Astrocyte of the spinal cord (primary cell): ENCODE measurements around the gene B3GALNT1.

Experiments
- DNase-seq: peaks from one replicate; pipeline ENCODE4 v3.0.0; 2011; ENCODE audit warnings: low read depth, low spot score
- H3K4me3 ChIP-seq: 2 replicates; pipeline ENCODE4 v1.5.1; 2011; ENCODE audit warnings: low read depth, mild to moderate bottlenecking, low read length, moderate library complexity
- CTCF ChIP-seq: IDR thresholded peaks from 2 replicates; pipeline ENCODE4 v1.5.1; 2012; ENCODE audit warnings: low read depth, mild to moderate bottlenecking, low read length, inconsistent platforms
- in situ Hi-C: cut with HindIII; loops from 2 replicates; pipeline ENCODE4 v1.10.0; 2017; ENCODE audit warnings: low sequenced_read_pairs

The B3GALNT1 gene

GRCh38 chr3:161070980-161071663 lies 34.0 kb downstream of the B3GALNT1 start:
- TF ChIP-seq CTCF = no peak
- no peak overlapping the region for H3K4me3 ChIP-seq
- no peak for DNase-seq
- in situ Hi-C loops = no loop called here

GRCh38 chr3:161070252-161070930 lies 34.8 kb downstream of the B3GALNT1 start:
- DNase-seq = peak; percentile 9
- no peak overlapping the region for H3K4me3 ChIP-seq
- no peak for TF ChIP-seq CTCF
- in situ Hi-C loops = no loop called here

GRCh38 chr3:161069511-161070251 lies 35.5 kb downstream of the B3GALNT1 start:
- no peak for TF ChIP-seq CTCF
- in situ Hi-C loops = no loop called here
- peak; percentile 90 for DNase-seq
- H3K4me3 ChIP-seq = no peak overlapping the region

- in situ Hi-C loops = no loop called here
- H3K4me3 ChIP-seq = no peak overlapping the region
- DNase-seq = no peak
- TF ChIP-seq CTCF = no peak
These were observed 37.8 kb downstream of the B3GALNT1 start for GRCh38 chr3:161067335-161067734.

- no peak for DNase-seq
- H3K4me3 ChIP-seq = no peak overlapping the region
- no peak for TF ChIP-seq CTCF
- in situ Hi-C loops = no loop called here
These were observed 38.2 kb downstream of the B3GALNT1 start for GRCh38 chr3:161066930-161067329.

- in situ Hi-C loops = no loop called here
- no peak for DNase-seq
- H3K4me3 ChIP-seq = no peak overlapping the region
- TF ChIP-seq CTCF = no peak
These were observed 40.7 kb downstream of the B3GALNT1 start for GRCh38 chr3:161064413-161064812.
